Neural progenitor cell (in vitro differentiated cells): ENCODE results near the gene SPAG7. TPM values are rescaled to one million over a fixed set of nuclear protein-coding genes. Genes with fewer than 3 reads are reported as not detected.
A peak's percentile ranks its signal among the peaks of the same experiment; 100 is the strongest.

Experiments used
- DNase-seq: peaks from one replicate; pipeline ENCODE4 v3.0.0-alpha.2; 2016; ENCODE audit warnings: low spot score
- H2AFZ ChIP-seq: fragments of 200-600 bp; sonication (generic); replicated peaks from 2 replicates; pipeline ENCODE4 v1.6.1; 2016; ENCODE audit warnings: antibody characterized with exemption
- H3F3A ChIP-seq: fragments of 200-600 bp; sonication (generic); 2 replicates; pipeline ENCODE4 v1.6.1; 2016; ENCODE audit warnings: antibody characterized with exemption, low read depth
- H3K27ac ChIP-seq: fragments of 200-600 bp; sonication (generic); 2 replicates; pipeline ENCODE4 v1.5.1; 2016; ENCODE audit warnings: mild to moderate bottlenecking
- H3K27me3 ChIP-seq: fragments of 200-600 bp; sonication (generic); 2 replicates; pipeline ENCODE4 v1.6.1; 2016; ENCODE audit warnings: mild to moderate bottlenecking, moderate library complexity
- H3K36me3 ChIP-seq: fragments of 200-600 bp; sonication (generic); 2 replicates; pipeline ENCODE4 v1.5.1; 2016
- H3K4me1 ChIP-seq: fragments of 200-600 bp; sonication (generic); 2 replicates; pipeline ENCODE4 v1.6.1; 2016; ENCODE audit warnings: mixed run types
- H3K4me2 ChIP-seq: fragments of 200-600 bp; sonication (generic); 2 replicates; pipeline ENCODE4 v1.6.1; 2016
- H3K4me3 ChIP-seq: fragments of 200-600 bp; sonication (generic); 2 replicates; pipeline ENCODE4 v1.5.1; 2016
- H3K79me2 ChIP-seq: fragments of 200-600 bp; sonication (generic); 2 replicates; pipeline ENCODE4 v1.6.1; 2016; ENCODE audit warnings: low read depth
- H3K9ac ChIP-seq: fragments of 200-600 bp; sonication (generic); 2 replicates; pipeline ENCODE4 v1.6.1; 2016
- H3K9me3 ChIP-seq: fragments of 200-600 bp; sonication (generic); 2 replicates; pipeline ENCODE4 v1.5.1; 2016; ENCODE audit warnings: low read depth
- H4K20me1 ChIP-seq: fragments of 200-600 bp; sonication (generic); 2 replicates; pipeline ENCODE4 v1.6.1; 2016; ENCODE audit warnings: low read depth
- H3K27ac Mint-ChIP-seq: 3 replicates; pipeline ENCODE4 v1.8.0; 2021; ENCODE audit warnings: mixed read lengths
- H3K27me3 Mint-ChIP-seq: 2 replicates; pipeline ENCODE4 v1.8.0; 2022; ENCODE audit warnings: low read depth, mild to moderate bottlenecking, inconsistent platforms, moderate library complexity, mixed read lengths; ENCODE audit not compliant: insufficient read depth
- H3K36me3 Mint-ChIP-seq: 3 replicates; pipeline ENCODE4 v1.8.0; 2021; ENCODE audit warnings: mixed read lengths
- H3K4me1 Mint-ChIP-seq: 3 replicates; pipeline ENCODE4 v1.8.0; 2021; ENCODE audit warnings: mixed read lengths
- H3K4me3 Mint-ChIP-seq: 3 replicates; pipeline ENCODE4 v1.8.0; 2021; ENCODE audit warnings: mild to moderate bottlenecking, moderate library complexity, mixed read lengths
- H3K9me3 Mint-ChIP-seq: 3 replicates; pipeline ENCODE4 v1.8.0; 2020; ENCODE audit warnings: mixed read lengths
- EZH2 ChIP-seq: fragments of 200-600 bp; sonication (generic); IDR thresholded peaks from 2 replicates; pipeline ENCODE4 v1.6.1; 2017; ENCODE audit warnings: antibody characterized with exemption, mild to moderate bottlenecking, moderate library complexity
- EZH2phosphoT487 ChIP-seq: fragments of 200-600 bp; sonication (generic); IDR thresholded peaks from 2 replicates; pipeline ENCODE4 v1.6.1; 2017; ENCODE audit warnings: antibody characterized with exemption
- total RNA-seq: library from RNA; depleted of rRNA; stranded (reverse); fragments of >200 nt; gene quantifications from 2 replicates; pipeline ENCODE4 v1.2.3, GENCODE V29; 2015; ENCODE audit warnings: low replicate concordance
- TF ChIP-seq, protein P1 (sequence below): fragments of 200-600 bp; sonication (generic); IDR thresholded peaks from 2 replicates; pipeline ENCODE4 v1.5.1; 2017; ENCODE audit warnings: antibody characterized with exemption, mild to moderate bottlenecking

Gene SPAG7
- total RNA-seq, 1 donor from 2014 or later = 79.7 TPM

DNA sequence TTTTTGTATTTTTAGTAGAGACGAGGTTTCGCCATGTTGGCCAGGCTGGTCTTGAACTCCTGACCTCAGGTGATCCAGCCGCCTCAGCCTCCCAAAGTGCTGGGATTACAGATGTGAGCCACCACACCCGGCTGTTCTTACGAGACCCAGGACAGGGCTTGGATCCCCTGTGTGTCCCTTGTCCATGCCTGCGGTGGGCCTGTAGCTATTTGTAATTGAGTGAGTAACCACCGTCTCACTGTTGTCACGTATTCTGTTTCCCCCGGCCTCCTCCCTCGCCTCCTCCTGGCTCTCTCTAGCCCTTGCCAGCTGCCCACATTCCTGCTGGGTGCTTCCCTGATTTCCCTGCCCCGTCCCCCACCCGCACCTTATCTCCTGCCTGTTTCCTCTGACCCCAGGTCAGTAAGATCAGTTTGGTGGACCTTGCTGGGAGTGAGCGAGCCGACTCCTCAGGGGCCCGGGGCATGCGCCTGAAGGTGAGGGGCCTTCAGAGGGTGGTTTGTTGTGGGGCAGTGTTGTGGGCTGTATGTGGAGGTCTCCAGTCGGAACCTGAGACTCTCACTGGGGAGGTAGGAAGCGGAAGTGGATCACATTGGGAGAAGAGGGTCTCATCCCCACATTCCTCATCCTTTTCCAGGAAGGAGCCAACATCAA lies 35.7 kb upstream of the SPAG7 start:
- H3K27me3 ChIP-seq = no peaks in the 10 kb centered on the region
- H3K27me3 Mint-ChIP-seq = no peaks in the 10 kb centered on the region
- peaks cover 4% of the 10 kb centered on the region for H3K36me3 ChIP-seq
- no peak for TF ChIP-seq EZH2phosphoT487
- no peak for TF ChIP-seq EZH2
- TF ChIP-seq, protein P1, sequence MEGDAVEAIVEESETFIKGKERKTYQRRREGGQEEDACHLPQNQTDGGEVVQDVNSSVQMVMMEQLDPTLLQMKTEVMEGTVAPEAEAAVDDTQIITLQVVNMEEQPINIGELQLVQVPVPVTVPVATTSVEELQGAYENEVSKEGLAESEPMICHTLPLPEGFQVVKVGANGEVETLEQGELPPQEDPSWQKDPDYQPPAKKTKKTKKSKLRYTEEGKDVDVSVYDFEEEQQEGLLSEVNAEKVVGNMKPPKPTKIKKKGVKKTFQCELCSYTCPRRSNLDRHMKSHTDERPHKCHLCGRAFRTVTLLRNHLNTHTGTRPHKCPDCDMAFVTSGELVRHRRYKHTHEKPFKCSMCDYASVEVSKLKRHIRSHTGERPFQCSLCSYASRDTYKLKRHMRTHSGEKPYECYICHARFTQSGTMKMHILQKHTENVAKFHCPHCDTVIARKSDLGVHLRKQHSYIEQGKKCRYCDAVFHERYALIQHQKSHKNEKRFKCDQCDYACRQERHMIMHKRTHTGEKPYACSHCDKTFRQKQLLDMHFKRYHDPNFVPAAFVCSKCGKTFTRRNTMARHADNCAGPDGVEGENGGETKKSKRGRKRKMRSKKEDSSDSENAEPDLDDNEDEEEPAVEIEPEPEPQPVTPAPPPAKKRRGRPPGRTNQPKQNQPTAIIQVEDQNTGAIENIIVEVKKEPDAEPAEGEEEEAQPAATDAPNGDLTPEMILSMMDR = no peak
- no peak overlapping the region for H2AFZ ChIP-seq
- no peak overlapping the region for H3K9ac ChIP-seq
- no peak overlapping the region for H3K4me3 Mint-ChIP-seq
- H3K4me3 ChIP-seq = no peak overlapping the region
- no peak overlapping the region for H3K4me2 ChIP-seq
- H4K20me1 ChIP-seq = peaks cover 18% of the 10 kb centered on the region
- peaks cover 12% of the 10 kb centered on the region for H3K4me1 ChIP-seq
- H3K9me3 Mint-ChIP-seq = no peaks in the 10 kb centered on the region
- no peak overlapping the region for H3K27ac ChIP-seq
- no peaks in the 10 kb centered on the region for H3K9me3 ChIP-seq
- H3K27ac Mint-ChIP-seq = no peak overlapping the region
- H3K4me1 Mint-ChIP-seq = peaks cover 7% of the 10 kb centered on the region
- H3K36me3 Mint-ChIP-seq = peaks cover 51% of the 10 kb centered on the region
- no peaks in the 10 kb centered on the region for H3F3A ChIP-seq
- H3K79me2 ChIP-seq = peaks cover 20% of the 10 kb centered on the region
- no peak for DNase-seq

DNA sequence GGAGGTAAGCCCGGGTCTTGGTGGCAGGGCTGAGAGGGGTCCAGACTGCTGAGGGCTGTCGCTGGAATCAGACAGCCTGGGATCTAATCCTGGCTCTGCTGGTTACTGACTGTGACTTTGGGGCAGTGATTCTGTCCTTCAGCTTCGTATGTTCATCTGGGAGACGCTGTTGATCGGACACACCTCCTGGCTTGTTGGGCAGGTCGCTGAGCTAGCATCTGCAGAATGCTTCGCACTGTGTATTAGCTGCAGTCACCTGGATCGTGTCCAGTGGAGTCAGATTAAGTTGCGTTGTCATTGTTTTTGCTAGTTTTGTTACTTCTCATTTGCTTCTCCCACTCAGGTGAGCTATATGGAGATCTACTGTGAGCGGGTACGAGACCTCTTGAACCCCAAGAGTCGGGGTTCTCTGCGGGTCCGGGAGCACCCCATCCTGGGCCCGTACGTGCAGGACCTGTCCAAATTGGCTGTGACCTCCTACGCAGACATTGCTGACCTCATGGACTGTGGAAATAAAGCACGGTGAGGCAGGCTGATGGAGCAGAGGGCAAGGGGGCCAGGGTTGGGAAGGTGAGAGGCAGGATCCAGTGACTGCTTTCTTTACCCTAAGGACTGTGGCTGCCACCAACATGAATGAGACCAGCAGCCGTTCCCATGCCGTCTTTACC lies 34.6 kb upstream of the SPAG7 start:
- Histone ChIP-seq H3K9ac (no peak overlapping the region), H3K36me3 (peaks cover 4% of the 10 kb centered on the region), H3K27ac (no peak overlapping the region), H4K20me1 (peaks cover 18% of the 10 kb centered on the region), H3K9me3 (no peaks in the 10 kb centered on the region), H3K4me3 (no peak overlapping the region), H3K27me3 (peaks cover under 1% of the 10 kb centered on the region), H3K4me1 (peaks cover 12% of the 10 kb centered on the region), H2AFZ (no peak overlapping the region), H3K79me2 (peaks cover 23% of the 10 kb centered on the region), H3F3A (no peaks in the 10 kb centered on the region), H3K4me2 (no peak overlapping the region)
- no peaks in the 10 kb centered on the region for H3K9me3 Mint-ChIP-seq
- H3K4me3 Mint-ChIP-seq = no peak overlapping the region
- peak overlapping the region; percentile 50 for H3K27ac Mint-ChIP-seq
- peaks cover 7% of the 10 kb centered on the region for H3K4me1 Mint-ChIP-seq
- DNase-seq = no peak
- TF ChIP-seq EZH2phosphoT487 (no peak), EZH2 (no peak)
- TF ChIP-seq, protein P1 = no peak
- H3K27me3 Mint-ChIP-seq = no peaks in the 10 kb centered on the region
- peaks cover 43% of the 10 kb centered on the region for H3K36me3 Mint-ChIP-seq

GRCh38 chr17:5000237-5000639 lies 32.6 kb upstream of the SPAG7 start:
- H3K4me3 ChIP-seq = no peak overlapping the region
- H3K9ac ChIP-seq = no peak overlapping the region
- H3K27ac ChIP-seq = no peak overlapping the region
- peaks cover 9% of the 10 kb centered on the region for H3K27me3 Mint-ChIP-seq
- H3F3A ChIP-seq = no peaks in the 10 kb centered on the region
- peaks cover 34% of the 10 kb centered on the region for H3K36me3 Mint-ChIP-seq
- peaks cover 16% of the 10 kb centered on the region for H3K4me1 ChIP-seq
- no peak overlapping the region for H3K4me2 ChIP-seq
- peaks cover 10% of the 10 kb centered on the region for H3K4me1 Mint-ChIP-seq
- TF ChIP-seq EZH2 (no peak), EZH2phosphoT487 (no peak)
- TF ChIP-seq, protein P1 = no peak
- no peak overlapping the region for H3K27ac Mint-ChIP-seq
- peaks cover 21% of the 10 kb centered on the region for H3K27me3 ChIP-seq
- no peaks in the 10 kb centered on the region for H3K9me3 ChIP-seq
- no peaks in the 10 kb centered on the region for H3K9me3 Mint-ChIP-seq
- peaks cover 18% of the 10 kb centered on the region for H4K20me1 ChIP-seq
- H2AFZ ChIP-seq = no peak overlapping the region
- no peak for DNase-seq
- peak overlapping the region; percentile 58 for H3K4me3 Mint-ChIP-seq
- H3K36me3 ChIP-seq = peaks cover 4% of the 10 kb centered on the region
- peaks cover 23% of the 10 kb centered on the region for H3K79me2 ChIP-seq
